D721Med (cell line): ENCODE data around the gene SMIM7.

Experiments used
- DNase-seq: peaks from one replicate; pipeline ENCODE4 v3.0.0; 2011; ENCODE audit warnings: low spot score; ENCODE audit not compliant: insufficient read length
- FAIRE-seq: peaks from 2 replicates; lab custom pipeline; 2011; peaks lifted over from hg19 to GRCh38; lab: Jason Lieb, UNC
- CTCF ChIP-seq: IDR thresholded peaks from 2 replicates; pipeline ENCODE4 v1.5.1; 2012; ENCODE audit warnings: mild to moderate bottlenecking, control low read depth; ENCODE audit not compliant: insufficient read depth; ENCODE audit errors: missing control alignments

Gene SMIM7

GRCh38 chr19:16603090-16603489, 56.9 kb downstream of the SMIM7 start:
- FAIRE-seq = no peak
- no peak for DNase-seq
- TF ChIP-seq CTCF = no peak

GRCh38 chr19:16601378-16602052, 58.4 kb downstream of the SMIM7 start:
- TF ChIP-seq CTCF = no peak
- DNase-seq (no peak), FAIRE-seq (no peak)

GRCh38 chr19:16600824-16601223, 59.1 kb downstream of the SMIM7 start:
- no peak for TF ChIP-seq CTCF
- FAIRE-seq (no peak), DNase-seq (no peak)

GRCh38 chr19:16599655-16600346, 60.1 kb downstream of the SMIM7 start:
- no peak for TF ChIP-seq CTCF
- DNase-seq (no peak), FAIRE-seq (no peak)

- no peak for DNase-seq
- no peak for FAIRE-seq
- TF ChIP-seq CTCF = no peak
Measured at GRCh38 chr19:16598848-16599247, 61.1 kb downstream of the SMIM7 start.

- no peak for TF ChIP-seq CTCF
- no peak for FAIRE-seq
- DNase-seq = no peak
Measured at GRCh38 chr19:16596399-16596798, 63.5 kb downstream of the SMIM7 start.
